ENCODE results near the gene MYO7B.

The MYO7B gene

DNA sequence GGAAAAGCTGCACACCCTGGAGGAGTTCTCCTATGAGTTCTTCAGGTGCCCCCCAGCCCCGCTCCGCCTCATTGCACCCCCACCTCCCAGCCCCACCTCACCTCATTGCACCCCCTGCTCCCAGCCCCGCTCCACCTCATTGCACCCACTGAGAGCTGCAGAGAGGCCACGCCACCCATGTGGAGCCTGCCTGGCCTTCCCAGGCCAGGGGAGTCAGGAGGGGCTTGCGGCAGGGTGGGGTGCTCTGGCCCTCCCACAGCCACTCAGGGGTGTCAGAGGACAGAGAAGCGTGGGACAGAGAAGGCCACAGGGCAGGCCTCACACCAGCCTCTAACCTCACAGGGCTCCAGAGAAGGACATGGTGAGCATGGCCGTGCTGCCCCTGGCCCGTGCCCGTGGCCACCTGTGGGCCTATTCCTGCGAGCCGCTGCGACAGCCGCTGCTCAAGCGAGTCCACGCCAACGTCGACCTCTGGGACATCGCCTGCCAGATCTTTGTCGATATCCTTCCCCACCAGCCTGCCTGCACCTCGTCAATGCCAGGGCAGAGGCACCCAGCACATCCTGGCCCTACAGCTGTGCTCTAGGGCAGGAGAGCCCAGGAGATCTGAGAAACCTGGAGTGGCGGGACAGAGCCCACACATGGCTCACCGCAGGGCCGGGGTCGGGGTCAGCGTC is 95.5 kb downstream of the MYO7B start:
- H3K23ac ChIP-seq (ENCODE audit: low read length): no peak overlapping the region

DNA sequence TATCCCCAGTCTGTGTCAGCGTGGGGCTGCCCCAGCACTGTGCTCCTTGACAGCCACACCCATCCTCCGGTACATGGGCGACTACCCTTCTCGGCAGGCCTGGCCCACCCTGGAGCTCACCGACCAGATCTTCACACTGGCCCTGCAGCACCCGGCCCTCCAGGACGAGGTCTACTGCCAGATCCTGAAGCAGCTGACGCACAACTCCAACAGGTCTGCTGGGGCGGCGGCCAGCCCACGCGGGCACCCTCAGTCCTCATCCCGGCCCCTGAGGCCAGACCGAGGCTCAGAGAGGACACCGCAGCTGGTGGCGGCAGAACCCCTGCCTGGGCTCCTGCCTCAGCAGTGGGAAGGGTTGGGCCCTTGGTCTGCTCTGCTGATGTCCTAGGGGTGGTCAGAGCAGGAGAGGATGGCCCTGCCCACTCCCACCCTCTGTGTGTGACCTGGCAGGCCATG is 96.1 kb downstream of the MYO7B start:
- no peak overlapping the region for H3K18ac ChIP-seq (ENCODE audit: low read length)
- no peak overlapping the region for H3K9ac ChIP-seq (ENCODE audit: low read length)
- no peak overlapping the region for H4K8ac ChIP-seq (ENCODE audit: low read depth, low read length)
- no peak overlapping the region for H3K27ac ChIP-seq (ENCODE audit: low read depth, low read length)
- no peaks in the 10 kb centered on the region for H3K36me3 ChIP-seq (ENCODE audit: control insufficient read depth, insufficient read depth, low read length)
- no peak overlapping the region for H3K23ac ChIP-seq (ENCODE audit: low read length)
- no peak overlapping the region for H3K56ac ChIP-seq (ENCODE audit: low read length)
- H3K4me3 ChIP-seq (ENCODE audit: low read length): no peak overlapping the region
- H3K4me2 ChIP-seq (ENCODE audit: low read length): no peak overlapping the region
- H3K4me1 ChIP-seq (ENCODE audit: control insufficient read depth, low read depth, low read length): no peaks in the 10 kb centered on the region
- H3K4ac ChIP-seq (ENCODE audit: low read depth, low read length): no peak overlapping the region
- H3K79me2 ChIP-seq (ENCODE audit: control insufficient read depth, insufficient read depth, low read length): no peaks in the 10 kb centered on the region
- whole genome bisulfite sequencing (ENCODE audit: extremely low coverage, insufficient coverage, low lambda C conversion rate): no CpG with 5 or more reads among the region's 16 CpGs
- H2BK5ac ChIP-seq (ENCODE audit: low read length): no peak overlapping the region
- no peaks in the 10 kb centered on the region for H3K79me1 ChIP-seq (ENCODE audit: low read length)
- H2BK120ac ChIP-seq (ENCODE audit: low read depth, low read length): no peak overlapping the region
- H2BK15ac ChIP-seq (replicated peaks; ENCODE audit: low read depth): no peak overlapping the region
- no peak overlapping the region for H4K5ac ChIP-seq (ENCODE audit: low read length)
- no peak overlapping the region for H2AK5ac ChIP-seq (ENCODE audit: low read length)
- H3K27me3 ChIP-seq (ENCODE audit: insufficient read depth, low read length, poor library complexity): no peaks in the 10 kb centered on the region
- DNase-seq: no peak

More for the DNA sequence above, 95.5 kb downstream of the MYO7B start:
- no peak overlapping the region for H2BK5ac ChIP-seq (ENCODE audit: low read length)
- H4K8ac ChIP-seq (ENCODE audit: low read depth, low read length): no peak overlapping the region
- H2BK15ac ChIP-seq (replicated peaks; ENCODE audit: low read depth): no peak overlapping the region
- H3K18ac ChIP-seq (ENCODE audit: low read length): no peak overlapping the region
- no peak overlapping the region for H3K9ac ChIP-seq (ENCODE audit: low read length)
- no peak overlapping the region for H3K56ac ChIP-seq (ENCODE audit: low read length)
- no peaks in the 10 kb centered on the region for H3K4me1 ChIP-seq (ENCODE audit: control insufficient read depth, low read depth, low read length)
- H3K79me1 ChIP-seq (ENCODE audit: low read length): no peaks in the 10 kb centered on the region
- H4K5ac ChIP-seq (ENCODE audit: low read length): no peak overlapping the region
- no peaks in the 10 kb centered on the region for H3K36me3 ChIP-seq (ENCODE audit: control insufficient read depth, insufficient read depth, low read length)
- H3K79me2 ChIP-seq (ENCODE audit: control insufficient read depth, insufficient read depth, low read length): no peaks in the 10 kb centered on the region
- H3K27ac ChIP-seq (ENCODE audit: low read depth, low read length): no peak overlapping the region
- DNase-seq: no peak
- H3K4ac ChIP-seq (ENCODE audit: low read depth, low read length): no peak overlapping the region
- H2AK5ac ChIP-seq (ENCODE audit: low read length): no peak overlapping the region
- H3K27me3 ChIP-seq (ENCODE audit: insufficient read depth, low read length, poor library complexity): no peaks in the 10 kb centered on the region
- no CpG with 5 or more reads among the region's 25 CpGs for WGBS (ENCODE audit: extremely low coverage, insufficient coverage, low lambda C conversion rate)
- no peak overlapping the region for H3K4me2 ChIP-seq (ENCODE audit: low read length)
- no peak overlapping the region for H3K4me3 ChIP-seq (ENCODE audit: low read length)
- H2BK120ac ChIP-seq (ENCODE audit: low read depth, low read length): no peak overlapping the region

DNA sequence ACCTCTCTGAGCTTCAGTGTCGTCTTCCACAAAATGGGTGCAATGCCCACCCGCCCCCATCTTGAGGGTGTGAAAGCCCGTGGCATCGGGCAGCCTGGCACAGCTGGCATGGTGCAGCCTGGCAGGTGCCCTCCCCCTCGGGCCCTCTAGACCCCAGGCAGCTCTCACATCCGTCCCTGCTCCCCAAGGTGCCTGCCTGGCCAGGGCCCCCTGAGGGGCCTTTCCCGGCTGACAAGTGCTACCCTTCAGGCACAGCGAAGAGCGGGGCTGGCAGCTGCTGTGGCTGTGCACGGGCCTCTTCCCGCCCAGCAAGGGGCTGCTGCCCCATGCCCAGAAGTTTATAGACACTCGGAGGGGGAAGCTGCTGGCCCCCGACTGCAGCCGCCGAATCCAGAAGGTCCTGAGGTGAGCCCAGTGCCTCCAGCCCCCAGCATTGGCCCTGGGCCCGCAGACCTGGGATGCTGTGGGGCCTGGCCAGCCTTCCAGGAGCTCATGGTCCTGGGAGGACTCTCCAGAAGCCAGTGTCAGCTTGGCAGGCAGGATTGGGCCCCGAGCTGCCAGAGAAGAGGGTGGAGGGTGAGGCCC is 96.6 kb downstream of the MYO7B start:
- H3K27me3 ChIP-seq (ENCODE audit: insufficient read depth, low read length, poor library complexity): no peaks in the 10 kb centered on the region
- H2BK15ac ChIP-seq (replicated peaks; ENCODE audit: low read depth): no peak overlapping the region
- H3K4me3 ChIP-seq (ENCODE audit: low read length): no peak overlapping the region
- no peak overlapping the region for H2BK5ac ChIP-seq (ENCODE audit: low read length)
- no peak overlapping the region for H3K9ac ChIP-seq (ENCODE audit: low read length)
- no peak overlapping the region for H3K56ac ChIP-seq (ENCODE audit: low read length)
- H3K79me1 ChIP-seq (ENCODE audit: low read length): no peaks in the 10 kb centered on the region
- H2AK5ac ChIP-seq (ENCODE audit: low read length): no peak overlapping the region
- H3K4ac ChIP-seq (ENCODE audit: low read depth, low read length): no peak overlapping the region
- no peak overlapping the region for H3K4me2 ChIP-seq (ENCODE audit: low read length)
- H2BK120ac ChIP-seq (ENCODE audit: low read depth, low read length): no peak overlapping the region
- H3K36me3 ChIP-seq (ENCODE audit: control insufficient read depth, insufficient read depth, low read length): no peaks in the 10 kb centered on the region
- H3K23ac ChIP-seq (ENCODE audit: low read length): no peak overlapping the region
- no peak overlapping the region for H4K5ac ChIP-seq (ENCODE audit: low read length)
- no peak for DNase-seq
- no CpG with 5 or more reads among the region's 17 CpGs for WGBS (ENCODE audit: extremely low coverage, insufficient coverage, low lambda C conversion rate)
- peaks cover 2% of the 10 kb centered on the region for H3K4me1 ChIP-seq (ENCODE audit: control insufficient read depth, low read depth, low read length)
- no peak overlapping the region for H4K8ac ChIP-seq (ENCODE audit: low read depth, low read length)
- no peaks in the 10 kb centered on the region for H3K79me2 ChIP-seq (ENCODE audit: control insufficient read depth, insufficient read depth, low read length)
- no peak overlapping the region for H3K18ac ChIP-seq (ENCODE audit: low read length)
- no peak overlapping the region for H3K27ac ChIP-seq (ENCODE audit: low read depth, low read length)

- WGBS (ENCODE audit: extremely low coverage, insufficient coverage, low lambda C conversion rate): no CpG with 5 or more reads among the region's 25 CpGs
- H3K79me2 ChIP-seq (ENCODE audit: control insufficient read depth, insufficient read depth, low read length): no peaks in the 10 kb centered on the region
- no peak overlapping the region for H2BK120ac ChIP-seq (ENCODE audit: low read depth, low read length)
- no peak overlapping the region for H3K4me2 ChIP-seq (ENCODE audit: low read length)
- no peak for DNase-seq
- no peak overlapping the region for H3K18ac ChIP-seq (ENCODE audit: low read length)
- H3K4me1 ChIP-seq (ENCODE audit: control insufficient read depth, low read depth, low read length): peaks cover 5% of the 10 kb centered on the region
- no peak overlapping the region for H3K4ac ChIP-seq (ENCODE audit: low read depth, low read length)
- H3K56ac ChIP-seq (ENCODE audit: low read length): no peak overlapping the region
- H3K9ac ChIP-seq (ENCODE audit: low read length): no peak overlapping the region
- H3K27me3 ChIP-seq (ENCODE audit: insufficient read depth, low read length, poor library complexity): no peaks in the 10 kb centered on the region
- H2BK15ac ChIP-seq (replicated peaks; ENCODE audit: low read depth): no peak overlapping the region
- H3K4me3 ChIP-seq (ENCODE audit: low read length): no peak overlapping the region
- no peak overlapping the region for H2AK5ac ChIP-seq (ENCODE audit: low read length)
- no peak overlapping the region for H2BK5ac ChIP-seq (ENCODE audit: low read length)
- no peak overlapping the region for H4K8ac ChIP-seq (ENCODE audit: low read depth, low read length)
- no peak overlapping the region for H3K27ac ChIP-seq (ENCODE audit: low read depth, low read length)
- no peak overlapping the region for H3K23ac ChIP-seq (ENCODE audit: low read length)
- H3K79me1 ChIP-seq (ENCODE audit: low read length): no peaks in the 10 kb centered on the region
- no peaks in the 10 kb centered on the region for H3K36me3 ChIP-seq (ENCODE audit: control insufficient read depth, insufficient read depth, low read length)
- no peak overlapping the region for H4K5ac ChIP-seq (ENCODE audit: low read length)
Measured at GRCh38 chr2:127632592-127633489, 97.4 kb downstream of the MYO7B start.

GRCh38 chr2:127633556-127634065 is 98.1 kb downstream of the MYO7B start:
- H3K27me3 ChIP-seq (ENCODE audit: insufficient read depth, low read length, poor library complexity): no peaks in the 10 kb centered on the region
- H4K5ac ChIP-seq (ENCODE audit: low read length): no peak overlapping the region
- H3K4me2 ChIP-seq (ENCODE audit: low read length): no peak overlapping the region
- H4K8ac ChIP-seq (ENCODE audit: low read depth, low read length): no peak overlapping the region
- peaks cover 10% of the 10 kb centered on the region for H3K4me1 ChIP-seq (ENCODE audit: control insufficient read depth, low read depth, low read length)
- H3K18ac ChIP-seq (ENCODE audit: low read length): no peak overlapping the region
- H3K79me1 ChIP-seq (ENCODE audit: low read length): no peaks in the 10 kb centered on the region
- H2AK5ac ChIP-seq (ENCODE audit: low read length): no peak overlapping the region
- H2BK120ac ChIP-seq (ENCODE audit: low read depth, low read length): no peak overlapping the region
- H3K4me3 ChIP-seq (ENCODE audit: low read length): no peak overlapping the region
- no peaks in the 10 kb centered on the region for H3K36me3 ChIP-seq (ENCODE audit: control insufficient read depth, insufficient read depth, low read length)
- no peak overlapping the region for H3K4ac ChIP-seq (ENCODE audit: low read depth, low read length)
- no peaks in the 10 kb centered on the region for H3K79me2 ChIP-seq (ENCODE audit: control insufficient read depth, insufficient read depth, low read length)
- no peak overlapping the region for H3K23ac ChIP-seq (ENCODE audit: low read length)
- WGBS (ENCODE audit: extremely low coverage, insufficient coverage, low lambda C conversion rate): no CpG with 5 or more reads among the region's 9 CpGs
- H3K56ac ChIP-seq (ENCODE audit: low read length): peak overlapping the region; percentile 10
- peak; percentile 19 for DNase-seq
- no peak overlapping the region for H3K9ac ChIP-seq (ENCODE audit: low read length)
- no peak overlapping the region for H2BK5ac ChIP-seq (ENCODE audit: low read length)
- H3K27ac ChIP-seq (ENCODE audit: low read depth, low read length): no peak overlapping the region
- no peak overlapping the region for H2BK15ac ChIP-seq (replicated peaks; ENCODE audit: low read depth)
